Kidney (tissue), 14 donors: ENCODE results near the gene FAM78A. TPM values are rescaled to one million over a fixed set of nuclear protein-coding genes. Genes with fewer than 3 reads are reported as not detected.

Source experiments
- DNase-seq, 5 donors: peaks; one replicate each; pipeline ENCODE4 v3.0.0-alpha.2; 2013 to 2020
- FAIRE-seq: peaks from 2 replicates; lab custom pipeline; 2012; peaks lifted over from hg19 to GRCh38; lab: Jason Lieb, UNC
- H3K27ac ChIP-seq, 2 donors: one replicate each; pipeline ENCODE4 v1.7.0; 2013; ENCODE audit warnings: low read depth in 2 of 2, low read length in 2 of 2, inconsistent platforms in 1 of 2
- H3K27me3 ChIP-seq: one replicate; pipeline ENCODE4 v1.7.1; 2013; ENCODE audit warnings: low read length, inconsistent platforms; ENCODE audit not compliant: control insufficient read depth, insufficient read depth
- H3K36me3 ChIP-seq, 3 donors: one replicate each; pipeline versions ENCODE4 v1.7.0 to v1.7.1; 2013; ENCODE audit warnings: low read length in 3 of 3, control low read depth in 1 of 3, inconsistent platforms in 1 of 3; ENCODE audit not compliant: insufficient read depth in 3 of 3, control insufficient read depth in 2 of 3
- H3K4me1 ChIP-seq, 3 donors: one replicate each; pipeline versions ENCODE4 v1.7.0 to v1.7.1; 2013; ENCODE audit warnings: low read length in 3 of 3, inconsistent platforms in 1 of 3, low read depth in 1 of 3; ENCODE audit not compliant: control insufficient read depth in 2 of 3, insufficient read depth in 2 of 3
- H3K4me3 ChIP-seq, 3 donors: one replicate each; pipeline versions ENCODE4 v1.7.0 to v1.8.1; 2013; ENCODE audit warnings: low read length in 3 of 3, control low read depth in 1 of 3, inconsistent platforms in 1 of 3
- H3K9ac ChIP-seq, 3 donors: one replicate each; pipeline versions ENCODE4 v1.7.0 to v1.7.1; 2013; ENCODE audit warnings: low read length in 3 of 3, control low read depth in 1 of 3, inconsistent platforms in 1 of 3
- H3K9me3 ChIP-seq, 3 donors: one replicate each; pipeline versions ENCODE4 v1.7.0 to v1.7.1; 2013; ENCODE audit warnings: low read length in 3 of 3, control low read depth in 1 of 3, inconsistent platforms in 1 of 3; ENCODE audit not compliant: control insufficient read depth in 2 of 3, insufficient read depth in 1 of 3
- intact Hi-C: fragments of 100-400 bp; cut with DNase I; formaldehyde crosslinking; loops from one replicate; pipeline ENCODE4 v1.11.1; 2022
- polyA plus RNA-seq: library from polyadenylated mRNA; stranded (reverse); fragments of 350-450 nt; fragmentation: Illumina TruSeq; extraction: RNeasy Lipid Tissue Mini Kit (QIAGEN cat#74804); gene quantifications from one replicate; pipeline ENCODE4 v1.2.3, GENCODE V29; 2014; ENCODE audit warnings: low read depth, low replicate concordance; ENCODE audit not compliant: insufficient read depth
- total RNA-seq: library from RNA; stranded (reverse); fragmentation: NEBNext Ultra II Directional; extraction: Animal tissue kit (Norgen Biotek cat#: 25700); gene quantifications from one replicate; pipeline ENCODE4 v1.2.1, GENCODE V29; 2021
- TF ChIP-seq, protein P1 (sequence below): IDR thresholded peaks from 3 replicates; pipeline ENCODE4 v1.5.1; 2012; ENCODE audit warnings: mild to moderate bottlenecking, moderate library complexity, borderline replicate concordance; ENCODE audit not compliant: insufficient read depth; ENCODE audit errors: extremely low read depth
- donor health status: control.
- donor health status: control.
- donor health status: control.
- donor health status: control.
- donor health status: control.
- donor health status: DM: yes; HTN: yes; CAD: no.
- donor health status: Normal renal cell carcinoma (clear cell type).

The FAM78A gene
- total and polyA plus RNA-seq, 2 donors from 2014 or later = 1.6 to 6.1 TPM

GRCh38 chr9:131240047-131240921 is 36.0 kb downstream of the FAM78A start:
- no peaks in the 10 kb centered on the region for H3K27me3 ChIP-seq
- H3K36me3 ChIP-seq = no peaks in the 10 kb centered on the region
- FAIRE-seq (no peak), DNase-seq (peak in 4 of 5 donors; percentile 18 to 65 (median 44))
- no peak overlapping the region for H3K4me3 ChIP-seq
- H3K9ac ChIP-seq = no peak overlapping the region
- intact Hi-C loops = no loop called here
- H3K4me1 ChIP-seq = peaks cover 0 to 3% (median 0%) of the 10 kb centered on the region in 3 donors
- H3K9me3 ChIP-seq = no peaks in the 10 kb centered on the region
- H3K27ac ChIP-seq = no peak overlapping the region
- TF ChIP-seq, protein P1, sequence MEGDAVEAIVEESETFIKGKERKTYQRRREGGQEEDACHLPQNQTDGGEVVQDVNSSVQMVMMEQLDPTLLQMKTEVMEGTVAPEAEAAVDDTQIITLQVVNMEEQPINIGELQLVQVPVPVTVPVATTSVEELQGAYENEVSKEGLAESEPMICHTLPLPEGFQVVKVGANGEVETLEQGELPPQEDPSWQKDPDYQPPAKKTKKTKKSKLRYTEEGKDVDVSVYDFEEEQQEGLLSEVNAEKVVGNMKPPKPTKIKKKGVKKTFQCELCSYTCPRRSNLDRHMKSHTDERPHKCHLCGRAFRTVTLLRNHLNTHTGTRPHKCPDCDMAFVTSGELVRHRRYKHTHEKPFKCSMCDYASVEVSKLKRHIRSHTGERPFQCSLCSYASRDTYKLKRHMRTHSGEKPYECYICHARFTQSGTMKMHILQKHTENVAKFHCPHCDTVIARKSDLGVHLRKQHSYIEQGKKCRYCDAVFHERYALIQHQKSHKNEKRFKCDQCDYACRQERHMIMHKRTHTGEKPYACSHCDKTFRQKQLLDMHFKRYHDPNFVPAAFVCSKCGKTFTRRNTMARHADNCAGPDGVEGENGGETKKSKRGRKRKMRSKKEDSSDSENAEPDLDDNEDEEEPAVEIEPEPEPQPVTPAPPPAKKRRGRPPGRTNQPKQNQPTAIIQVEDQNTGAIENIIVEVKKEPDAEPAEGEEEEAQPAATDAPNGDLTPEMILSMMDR = no peak

GRCh38 chr9:131239161-131239975 is 36.9 kb downstream of the FAM78A start:
- Histone ChIP-seq H3K27me3 (no peaks in the 10 kb centered on the region), H3K9ac (no peak overlapping the region), H3K9me3 (no peaks in the 10 kb centered on the region), H3K36me3 (no peaks in the 10 kb centered on the region), H3K4me3 (no peak overlapping the region), H3K27ac (no peak overlapping the region), H3K4me1 (peaks cover 0 to 3% (median 0%) of the 10 kb centered on the region in 3 donors)
- TF ChIP-seq, protein P1 = no peak
- DNase-seq = peak in 1 of 5 donors; percentile 65
- FAIRE-seq = no peak
- intact Hi-C loops = no loop called here

DNA sequence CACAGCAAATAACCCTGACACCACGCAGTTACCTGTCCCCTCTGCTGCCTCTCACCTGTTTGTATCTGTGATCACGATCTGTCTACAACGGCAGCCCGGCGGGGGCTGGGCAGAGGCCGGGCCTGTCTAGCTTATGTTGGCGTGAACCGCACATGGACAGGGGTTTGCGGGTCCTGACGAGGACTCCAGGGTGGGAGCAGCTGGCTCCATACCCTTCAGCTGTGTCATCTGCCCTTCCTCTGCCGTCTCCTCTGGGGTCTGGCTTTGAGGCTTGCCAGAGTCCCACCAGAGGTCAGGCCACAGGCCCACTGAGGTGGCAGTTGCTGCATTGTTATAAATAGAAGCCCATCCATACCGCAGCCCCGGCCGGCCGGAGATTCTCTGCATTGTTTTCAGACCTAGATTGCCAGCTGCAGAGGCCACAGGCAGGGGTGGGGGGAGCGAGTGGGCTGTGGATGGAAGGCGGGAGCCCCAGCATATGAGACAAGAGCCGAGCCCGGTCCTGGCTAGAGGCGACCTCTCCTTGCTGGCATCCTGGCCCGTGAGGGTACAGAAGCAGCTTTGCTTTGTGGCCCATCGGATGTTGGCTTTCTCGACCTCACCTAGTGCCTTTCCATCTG is 37.8 kb downstream of the FAM78A start:
- Histone ChIP-seq H3K9me3 (no peaks in the 10 kb centered on the region), H3K4me1 (peaks cover 0 to 3% (median 0%) of the 10 kb centered on the region in 3 donors), H3K4me3 (no peak overlapping the region), H3K27me3 (no peaks in the 10 kb centered on the region), H3K9ac (peak overlapping the region in 1 of 3 donors; percentile 24), H3K36me3 (peaks cover 0 to 8% (median 7%) of the 10 kb centered on the region in 3 donors), H3K27ac (no peak overlapping the region)
- DNase-seq (peak in 4 of 5 donors; percentile 37 to 79 (median 50)), FAIRE-seq (no peak)
- intact Hi-C loops = no loop called here
- TF ChIP-seq, protein P1 = no peak
